Neutrophil (primary cell): ENCODE data around the gene ZNF43.

ENCODE experiments used
- H3K27ac ChIP-seq: fragments of 200-600 bp; sonication (generic); 2 replicates; pipeline ENCODE4 v1.5.1; 2016; ENCODE audit warnings: mild to moderate bottlenecking, moderate library complexity
- H3K27me3 ChIP-seq: fragments of 200-600 bp; sonication (generic); 2 replicates; pipeline ENCODE4 v1.6.0; 2016; ENCODE audit warnings: mild to moderate bottlenecking
- H3K36me3 ChIP-seq: fragments of 200-600 bp; sonication (generic); 2 replicates; pipeline ENCODE4 v1.5.1; 2017
- H3K4me1 ChIP-seq, 2 experiments: fragments of 200-600 bp in 1 of 2; sonication (generic) in 1 of 2; 1 replicate in 1 of 2; 2 replicates in 1 of 2; pipeline versions ENCODE4 v1.5.1 to v1.6.1; 2013 to 2016; ENCODE audit warnings: low read depth in 1 of 2, low read length in 1 of 2, mild to moderate bottlenecking in 1 of 2, moderate library complexity in 1 of 2; ENCODE audit not compliant: control insufficient read depth in 1 of 2, insufficient read depth in 1 of 2
- H3K4me3 ChIP-seq, 2 experiments: fragments of 200-600 bp in 1 of 2; sonication (generic) in 1 of 2; 1 replicate in 1 of 2; 2 replicates in 1 of 2; pipeline ENCODE4 v1.5.1; 2013 to 2016; ENCODE audit warnings: low read depth in 1 of 2, low read length in 1 of 2, mild to moderate bottlenecking in 1 of 2, moderate library complexity in 1 of 2
- H3K9me3 ChIP-seq: fragments of 200-600 bp; sonication (generic); 2 replicates; pipeline ENCODE4 v1.5.1; 2016
- TF ChIP-seq, protein P1 (sequence below): fragments of 200-600 bp; sonication (generic); IDR thresholded peaks from 2 replicates; pipeline ENCODE4 v1.5.1; 2016; ENCODE audit warnings: antibody characterized with exemption

ZNF43 gene

DNA sequence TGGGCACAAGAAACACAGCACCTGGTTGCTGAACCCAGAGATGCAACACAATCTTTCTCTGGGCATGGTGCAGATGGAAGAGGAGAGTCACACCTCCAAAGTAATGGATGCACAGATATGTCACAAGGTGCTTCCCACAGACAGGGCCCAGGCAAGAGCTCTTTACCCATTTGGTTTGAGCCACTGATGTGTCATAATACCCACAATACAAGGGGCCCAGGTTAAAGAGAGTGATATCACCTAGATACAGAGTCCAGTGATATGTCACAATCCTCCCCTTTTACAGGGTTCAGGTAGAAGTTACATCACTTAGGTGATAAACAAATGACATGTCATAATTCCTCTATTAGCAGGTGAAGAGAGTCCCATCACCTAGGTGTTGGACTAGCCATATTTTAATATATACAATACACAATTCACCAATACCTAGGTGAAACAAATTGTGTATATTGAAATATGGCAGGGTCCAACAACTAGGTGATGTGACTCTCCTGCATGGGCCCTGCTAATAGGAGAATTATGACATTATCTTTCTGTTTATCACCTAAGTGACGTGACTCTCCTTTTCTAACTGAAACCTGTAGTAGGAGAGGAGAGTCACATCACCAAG is 5.6 kb upstream of the ZNF43 start:
- H3K36me3 ChIP-seq: peaks cover 19% of the 10 kb centered on the region
- TF ChIP-seq, protein P1, sequence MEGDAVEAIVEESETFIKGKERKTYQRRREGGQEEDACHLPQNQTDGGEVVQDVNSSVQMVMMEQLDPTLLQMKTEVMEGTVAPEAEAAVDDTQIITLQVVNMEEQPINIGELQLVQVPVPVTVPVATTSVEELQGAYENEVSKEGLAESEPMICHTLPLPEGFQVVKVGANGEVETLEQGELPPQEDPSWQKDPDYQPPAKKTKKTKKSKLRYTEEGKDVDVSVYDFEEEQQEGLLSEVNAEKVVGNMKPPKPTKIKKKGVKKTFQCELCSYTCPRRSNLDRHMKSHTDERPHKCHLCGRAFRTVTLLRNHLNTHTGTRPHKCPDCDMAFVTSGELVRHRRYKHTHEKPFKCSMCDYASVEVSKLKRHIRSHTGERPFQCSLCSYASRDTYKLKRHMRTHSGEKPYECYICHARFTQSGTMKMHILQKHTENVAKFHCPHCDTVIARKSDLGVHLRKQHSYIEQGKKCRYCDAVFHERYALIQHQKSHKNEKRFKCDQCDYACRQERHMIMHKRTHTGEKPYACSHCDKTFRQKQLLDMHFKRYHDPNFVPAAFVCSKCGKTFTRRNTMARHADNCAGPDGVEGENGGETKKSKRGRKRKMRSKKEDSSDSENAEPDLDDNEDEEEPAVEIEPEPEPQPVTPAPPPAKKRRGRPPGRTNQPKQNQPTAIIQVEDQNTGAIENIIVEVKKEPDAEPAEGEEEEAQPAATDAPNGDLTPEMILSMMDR: no peak

GRCh38 chr19:21841081-21841480 is 5.1 kb upstream of the ZNF43 start:
- Histone ChIP-seq H3K4me1 (peaks cover 67 to 69% of the 10 kb centered on the region in 2 experiments), H3K36me3 (peaks cover 19% of the 10 kb centered on the region), H3K27ac (peak overlapping the region; percentile 82), H3K4me3 (no peak overlapping the region), H3K27me3 (no peaks in the 10 kb centered on the region), H3K9me3 (no peaks in the 10 kb centered on the region)
- TF ChIP-seq, protein P1: no peak

More for the DNA sequence above, 5.6 kb upstream of the ZNF43 start:
- H3K27me3 ChIP-seq: no peaks in the 10 kb centered on the region
- H3K4me1 ChIP-seq: peaks cover 67 to 69% of the 10 kb centered on the region in 2 experiments
- no peak overlapping the region for H3K4me3 ChIP-seq
- peak overlapping the region; percentile 82 for H3K27ac ChIP-seq
- H3K9me3 ChIP-seq: no peaks in the 10 kb centered on the region

GRCh38 chr19:21839976-21840375 is 4.0 kb upstream of the ZNF43 start:
- Histone ChIP-seq H3K4me1 (peaks cover 68 to 69% of the 10 kb centered on the region in 2 experiments), H3K4me3 (no peak overlapping the region), H3K27me3 (no peaks in the 10 kb centered on the region), H3K27ac (peak overlapping the region; percentile 82), H3K36me3 (peaks cover 14% of the 10 kb centered on the region), H3K9me3 (no peaks in the 10 kb centered on the region)
- TF ChIP-seq, protein P1: no peak

- TF ChIP-seq, protein P1: no peak
- Histone ChIP-seq H3K27ac (peak overlapping the region; percentile 82), H3K4me3 (no peak overlapping the region), H3K4me1 (peaks cover 70 to 71% of the 10 kb centered on the region in 2 experiments), H3K9me3 (no peaks in the 10 kb centered on the region), H3K36me3 (peaks cover 9% of the 10 kb centered on the region), H3K27me3 (no peaks in the 10 kb centered on the region)
Observed at GRCh38 chr19:21838646-21839045, 2.7 kb upstream of the ZNF43 start.

GRCh38 chr19:21835429-21835809 is 563 bp downstream of the ZNF43 start:
- Histone ChIP-seq H3K9me3 (no peaks in the 10 kb centered on the region), H3K4me1 (peaks cover 43 to 44% of the 10 kb centered on the region in 2 experiments), H3K27me3 (no peaks in the 10 kb centered on the region), H3K4me3 (peak overlapping the region; percentile 68 to 75), H3K36me3 (no peaks in the 10 kb centered on the region), H3K27ac (peak overlapping the region; percentile 90)
- TF ChIP-seq, protein P1: no peak
